GM19023 (cell line): ENCODE measurements around the gene CA9.

Source experiments
- ATAC-seq: cut with Tn5 transposase; IDR thresholded peaks from one replicate; pipeline ENCODE4 v1.9.1; 2021; ENCODE audit warnings: mild to moderate bottlenecking, moderate library complexity; ENCODE audit not compliant: unreplicated experiment

CA9 gene

DNA sequence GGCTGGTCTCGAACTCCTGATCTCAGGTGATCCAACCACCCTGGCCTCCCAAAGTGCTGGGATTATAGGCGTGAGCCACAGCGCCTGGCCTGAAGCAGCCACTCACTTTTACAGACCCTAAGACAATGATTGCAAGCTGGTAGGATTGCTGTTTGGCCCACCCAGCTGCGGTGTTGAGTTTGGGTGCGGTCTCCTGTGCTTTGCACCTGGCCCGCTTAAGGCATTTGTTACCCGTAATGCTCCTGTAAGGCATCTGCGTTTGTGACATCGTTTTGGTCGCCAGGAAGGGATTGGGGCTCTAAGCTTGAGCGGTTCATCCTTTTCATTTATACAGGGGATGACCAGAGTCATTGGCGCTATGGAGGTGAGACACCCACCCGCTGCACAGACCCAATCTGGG lies 1.5 kb downstream of the CA9 start:
- ATAC-seq: no peak

GRCh38 chr9:35675732-35676392 lies 2.1 kb downstream of the CA9 start:
- no peak for ATAC-seq

DNA sequence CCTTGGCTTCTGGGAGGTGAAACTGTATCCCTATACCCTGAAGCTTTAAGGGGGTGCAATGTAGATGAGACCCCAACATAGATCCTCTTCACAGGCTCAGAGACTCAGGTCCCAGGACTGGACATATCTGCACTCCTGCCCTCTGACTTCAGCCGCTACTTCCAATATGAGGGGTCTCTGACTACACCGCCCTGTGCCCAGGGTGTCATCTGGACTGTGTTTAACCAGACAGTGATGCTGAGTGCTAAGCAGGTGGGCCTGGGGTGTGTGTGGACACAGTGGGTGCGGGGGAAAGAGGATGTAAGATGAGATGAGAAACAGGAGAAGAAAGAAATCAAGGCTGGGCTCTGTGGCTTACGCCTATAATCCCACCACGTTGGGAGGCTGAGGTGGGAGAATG lies 5.4 kb downstream of the CA9 start:
- no peak for ATAC-seq

GRCh38 chr9:35679766-35680330 lies 6.1 kb downstream of the CA9 start:
- ATAC-seq: no peak

DNA sequence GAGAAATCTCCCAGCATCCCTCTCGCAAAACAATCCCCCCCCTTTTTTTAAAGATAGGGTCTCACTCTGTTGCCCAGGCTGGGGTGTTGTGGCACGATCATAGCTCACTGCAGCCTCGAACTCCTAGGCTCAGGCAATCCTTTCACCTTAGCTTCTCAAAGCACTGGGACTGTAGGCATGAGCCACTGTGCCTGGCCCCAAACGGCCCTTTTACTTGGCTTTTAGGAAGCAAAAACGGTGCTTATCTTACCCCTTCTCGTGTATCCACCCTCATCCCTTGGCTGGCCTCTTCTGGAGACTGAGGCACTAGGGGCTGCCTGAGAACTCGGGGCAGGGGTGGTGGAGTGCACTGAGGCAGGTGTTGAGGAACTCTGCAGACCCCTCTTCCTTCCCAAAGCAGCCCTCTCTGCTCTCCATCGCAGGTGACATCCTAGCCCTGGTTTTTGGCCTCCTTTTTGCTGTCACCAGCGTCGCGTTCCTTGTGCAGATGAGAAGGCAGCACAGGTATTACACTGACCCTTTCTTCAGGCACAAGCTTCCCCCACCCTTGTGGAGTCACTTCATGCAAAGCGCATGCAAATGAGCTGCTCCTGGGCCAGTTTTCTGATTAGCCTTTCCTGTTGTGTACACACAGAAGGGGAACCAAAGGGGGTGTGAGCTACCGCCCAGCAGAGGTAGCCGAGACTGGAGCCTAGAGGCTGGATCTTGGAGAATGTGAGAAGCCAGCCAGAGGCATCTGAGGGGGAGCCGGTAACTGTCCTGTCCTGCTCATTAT lies 6.8 kb downstream of the CA9 start:
- peak; percentile 71 for ATAC-seq

GRCh38 chr9:35681341-35682002 lies 7.7 kb downstream of the CA9 start:
- no peak for ATAC-seq

DNA sequence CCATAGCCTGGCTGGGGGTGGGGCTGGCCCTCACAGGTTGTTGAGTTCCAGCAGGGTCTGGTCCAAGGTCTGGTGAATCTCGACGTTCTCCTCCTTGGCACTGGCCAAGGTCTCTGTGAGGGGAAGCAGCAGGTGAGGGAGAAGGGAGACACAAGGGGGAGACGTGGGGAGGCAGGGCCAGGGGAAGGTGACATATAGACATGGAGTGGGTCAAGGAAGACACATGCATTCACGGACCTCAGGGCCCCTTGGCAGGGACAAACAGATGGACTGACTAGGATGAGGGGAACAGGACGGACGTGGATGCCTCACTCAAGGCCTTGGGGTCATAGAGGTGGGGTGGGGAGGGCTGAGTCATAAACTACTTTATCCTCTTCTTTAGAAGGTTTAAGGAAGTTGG lies 8.3 kb downstream of the CA9 start:
- ATAC-seq: no peak

DNA sequence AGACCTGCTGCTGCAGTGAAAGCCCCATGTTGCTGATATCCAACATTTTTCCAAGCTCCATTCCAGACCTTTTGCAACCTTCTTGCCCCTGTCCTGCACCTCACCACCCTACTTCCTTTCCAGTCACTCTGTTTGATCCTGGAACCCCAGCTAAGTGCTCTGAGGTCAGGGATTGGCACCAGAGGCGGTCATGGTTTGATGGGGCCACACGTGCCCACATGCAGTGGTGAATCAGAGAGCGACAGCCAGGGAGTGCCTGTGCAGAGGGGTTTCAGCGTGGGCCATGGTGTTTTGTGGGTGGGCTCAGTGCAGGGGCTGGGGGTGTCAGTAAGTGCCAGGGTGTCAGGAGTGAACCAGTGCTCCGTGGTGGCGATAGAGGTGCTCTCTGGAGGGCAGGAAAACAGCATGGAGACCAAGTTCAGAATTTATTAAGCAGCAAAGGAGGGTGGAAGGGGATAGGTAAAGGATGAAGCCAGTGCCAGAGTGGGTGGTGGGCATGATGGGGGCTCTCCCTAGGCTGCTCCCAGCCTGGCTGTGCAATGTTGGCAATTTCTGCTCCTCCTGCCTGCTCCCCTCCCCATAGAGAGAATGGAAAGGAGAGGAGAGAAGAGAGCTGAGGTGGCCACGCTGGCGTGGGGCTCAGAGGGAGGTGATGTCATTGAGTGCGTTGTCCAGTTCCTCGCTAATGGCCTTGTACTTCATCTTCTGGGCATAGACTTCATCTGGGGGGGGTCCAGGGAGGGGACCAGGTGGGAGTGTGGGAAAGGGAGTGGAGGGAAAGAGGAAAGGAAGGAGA lies 9.0 kb downstream of the CA9 start:
- ATAC-seq: no peak

DNA sequence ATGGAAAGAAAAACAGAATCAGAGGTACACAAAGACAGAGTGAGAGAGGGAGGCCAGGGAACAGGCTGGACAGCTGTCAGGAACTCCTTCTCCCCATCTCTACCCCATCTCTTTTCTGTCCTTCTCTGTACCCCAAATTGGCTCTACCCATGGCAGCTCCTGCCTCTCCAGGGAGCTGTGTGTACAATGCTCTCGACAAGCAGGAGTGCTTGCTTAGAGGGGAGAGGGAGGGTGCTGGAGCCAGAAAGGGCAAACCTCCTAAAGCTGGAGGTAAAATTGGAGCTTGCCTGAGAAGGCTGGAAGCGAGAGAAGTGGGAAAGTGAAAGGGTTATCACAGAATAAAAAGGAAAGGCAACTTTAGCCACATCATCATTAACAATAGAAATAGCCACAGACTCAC lies 9.6 kb downstream of the CA9 start:
- no peak for ATAC-seq

DNA sequence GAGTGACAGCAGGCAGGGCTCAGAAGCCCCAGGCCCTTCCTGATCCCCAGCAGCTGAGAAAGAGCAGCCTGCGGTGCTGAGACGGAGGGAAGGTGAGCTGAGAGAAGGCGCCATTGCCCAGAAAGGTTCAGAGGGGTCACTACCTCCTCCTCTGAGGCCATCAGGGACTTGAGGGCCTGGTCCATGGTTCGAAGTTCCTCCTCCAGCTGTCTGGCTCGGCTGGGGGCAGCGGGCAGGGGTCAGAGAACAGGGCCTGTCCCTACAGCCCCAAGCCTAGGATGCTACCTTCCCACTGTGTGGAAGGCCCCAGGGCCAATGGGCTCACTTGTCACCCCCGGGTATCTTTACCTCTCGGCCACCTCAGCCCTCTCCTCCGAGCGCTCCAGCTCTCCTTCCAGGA lies 11.2 kb downstream of the CA9 start:
- ATAC-seq: no peak

DNA sequence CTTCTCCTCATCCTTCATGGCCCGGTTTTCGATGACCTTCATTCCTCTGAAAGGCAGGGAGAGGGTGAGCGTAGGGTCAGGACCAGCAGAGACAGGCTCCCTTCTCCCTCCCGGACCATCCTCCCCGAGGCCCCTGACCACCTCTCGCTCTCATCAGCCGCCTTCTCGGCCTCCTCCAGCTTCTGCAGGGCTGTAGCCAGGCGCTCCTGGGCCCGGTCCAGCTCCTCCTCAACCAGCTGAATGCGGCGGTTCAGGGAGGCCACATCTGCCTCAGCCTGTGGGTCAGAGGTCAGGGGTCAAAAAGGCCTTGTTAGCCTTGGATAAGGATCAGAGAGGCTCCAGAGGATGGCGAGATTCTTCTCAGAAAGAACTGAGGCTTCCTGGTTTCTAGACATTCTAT lies 11.8 kb downstream of the CA9 start:
- ATAC-seq: no peak

DNA sequence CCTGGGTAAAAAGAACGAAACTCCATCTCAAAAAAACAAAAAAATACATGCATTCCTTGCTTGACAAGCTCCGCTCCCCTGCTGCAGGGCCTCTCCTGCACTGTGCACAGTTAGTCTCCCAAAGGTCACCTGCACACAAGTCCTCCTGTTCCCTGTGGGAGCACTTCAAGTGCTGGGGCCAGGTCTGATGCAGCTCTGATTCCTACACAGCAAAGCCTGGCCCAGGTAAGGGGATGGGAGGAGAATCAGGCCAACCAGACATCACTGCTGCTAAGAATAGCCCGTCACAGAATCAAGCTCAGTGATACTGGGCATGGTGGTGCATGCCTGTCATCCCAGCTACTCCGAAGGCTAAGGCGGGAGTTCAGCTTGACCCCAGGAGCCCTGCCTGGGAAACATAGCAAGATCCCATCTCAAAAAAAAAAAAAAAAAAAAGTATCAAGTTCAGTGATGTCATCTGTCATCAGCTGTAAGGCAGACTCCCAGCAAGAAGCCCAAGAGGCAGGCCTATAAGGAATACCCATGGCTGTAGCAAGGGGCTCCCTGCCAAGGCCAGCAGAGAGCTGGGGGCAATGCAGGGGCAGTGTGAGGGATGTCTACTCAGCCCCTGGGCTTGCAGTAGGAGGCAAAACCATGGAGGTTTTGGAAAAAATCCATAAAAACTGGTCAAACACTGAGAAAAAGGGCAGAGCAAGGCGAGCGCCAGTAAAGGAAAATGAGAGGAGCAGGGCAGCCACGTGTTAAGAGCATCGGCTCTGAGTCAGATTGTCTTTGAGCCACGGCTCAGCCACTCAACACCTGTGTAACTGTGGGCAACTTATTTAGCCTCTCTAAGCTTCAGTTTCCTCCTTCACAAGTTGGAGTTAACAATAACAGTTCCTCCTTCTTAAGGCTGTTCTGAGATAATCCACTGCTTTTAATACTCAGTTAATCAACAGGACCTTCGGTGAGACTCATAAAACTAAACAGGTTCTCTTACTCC lies 12.8 kb downstream of the CA9 start:
- no peak for ATAC-seq

GRCh38 chr9:35687306-35687705 lies 13.6 kb downstream of the CA9 start:
- ATAC-seq: no peak

DNA sequence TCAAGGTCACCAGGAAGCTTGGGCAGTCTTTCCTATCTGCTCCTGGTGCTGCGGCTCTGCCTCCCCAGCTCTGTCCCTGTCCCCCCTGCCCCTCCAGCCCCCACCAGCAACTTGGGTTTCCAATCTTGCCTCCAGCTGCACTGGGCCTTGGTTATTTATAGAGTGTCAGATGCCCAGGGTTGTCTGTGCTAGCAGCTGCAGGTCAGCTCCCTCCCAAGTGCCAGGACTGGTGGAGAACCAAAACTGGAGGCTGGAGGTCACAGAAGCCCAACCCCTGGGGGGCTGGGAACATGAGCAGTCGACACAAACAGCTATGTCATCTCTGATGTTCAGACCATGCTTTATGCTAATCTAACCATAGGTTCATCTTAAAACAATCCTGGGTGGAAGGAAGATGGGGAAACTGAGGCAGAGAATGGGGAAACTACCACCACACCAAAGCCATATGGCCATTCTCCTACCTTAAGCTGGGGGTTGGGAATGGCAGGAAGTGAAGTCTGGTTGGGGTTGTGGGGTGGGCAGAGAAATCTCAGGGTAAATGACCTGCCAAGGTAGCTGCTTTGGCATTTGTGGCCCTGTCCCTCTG lies 14.3 kb downstream of the CA9 start:
- ATAC-seq: no peak

DNA sequence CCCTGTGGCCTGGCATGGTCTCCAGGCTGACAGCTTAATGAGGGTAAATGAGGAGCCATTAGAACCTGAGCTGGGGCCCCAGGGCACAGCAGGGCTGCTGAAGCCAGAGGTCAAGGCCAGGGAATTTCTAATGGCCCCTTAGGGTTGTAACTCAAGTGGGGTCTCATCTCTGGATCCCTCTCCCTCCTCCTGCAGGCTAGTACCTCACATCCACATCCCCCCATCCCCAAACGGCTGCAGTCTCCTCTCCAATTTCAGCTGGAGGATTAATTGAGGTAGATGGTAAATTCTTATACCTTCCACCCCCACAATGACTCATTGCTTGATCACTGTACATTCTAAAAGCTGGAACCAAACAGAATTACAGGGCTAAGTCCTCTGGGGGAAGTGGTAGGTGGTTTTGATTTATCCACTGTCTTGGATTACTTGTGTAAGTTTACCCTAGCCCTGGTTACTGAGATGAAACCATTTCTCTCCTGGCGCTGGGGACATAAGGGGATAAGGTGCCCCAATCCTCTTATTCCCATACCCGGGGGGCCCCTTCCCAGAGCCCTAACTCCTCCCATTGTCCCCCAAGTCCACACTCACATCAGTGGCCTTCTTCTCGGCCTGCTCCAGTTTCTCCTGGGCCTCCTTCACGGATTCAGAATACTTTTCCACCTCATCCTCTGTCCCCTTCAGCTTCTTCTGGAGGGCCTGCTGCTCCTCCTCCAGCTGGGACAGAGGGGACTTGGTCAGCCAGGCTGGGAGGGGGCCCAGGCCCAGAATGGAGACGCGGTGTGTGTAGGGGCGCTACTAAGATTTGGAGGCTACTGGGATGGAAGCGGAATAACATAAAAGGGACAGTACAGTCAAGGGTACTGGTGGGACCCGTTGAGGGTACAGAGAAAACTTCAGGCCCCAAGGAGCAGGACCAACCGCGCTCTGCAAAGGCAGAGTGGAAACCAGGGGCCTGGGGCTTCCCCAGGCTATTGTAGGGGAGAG lies 15.1 kb downstream of the CA9 start:
- no peak for ATAC-seq

DNA sequence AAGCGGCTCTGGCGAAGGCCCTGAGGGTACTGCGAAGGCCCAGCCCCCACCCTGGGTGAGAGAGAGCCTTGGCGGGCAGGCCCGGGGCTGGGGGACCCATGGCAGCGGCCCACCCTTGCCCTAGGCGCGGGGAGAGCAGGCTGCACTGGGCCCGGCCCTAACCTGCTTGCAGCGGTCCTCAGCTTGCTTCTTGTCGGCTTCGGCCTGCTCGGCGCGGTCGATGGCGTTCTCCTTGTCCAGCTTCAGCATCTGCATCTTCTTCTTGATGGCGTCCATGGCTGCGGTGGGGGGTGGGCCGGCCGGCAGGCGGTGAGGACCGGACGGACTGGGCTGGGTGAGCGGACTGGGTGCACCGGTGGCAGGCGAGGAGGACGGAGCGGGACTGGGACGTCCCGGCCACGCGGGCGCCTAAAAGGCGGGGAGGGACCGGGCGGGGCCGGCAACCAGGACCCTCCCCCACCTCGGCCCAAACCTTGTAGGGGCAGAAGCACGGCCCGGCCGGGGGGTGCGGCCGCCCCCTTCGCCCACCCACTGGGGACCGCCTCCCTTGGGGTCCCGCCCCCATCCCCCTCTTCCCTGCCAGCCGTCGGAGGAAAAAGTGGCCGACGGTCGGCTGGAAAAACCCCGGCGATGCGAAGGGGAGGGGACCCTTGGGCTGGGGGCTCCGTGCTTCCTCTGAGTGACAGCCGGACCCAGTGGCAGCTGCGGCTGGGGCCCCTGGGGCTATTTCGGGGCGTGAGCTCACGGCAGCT lies 16.0 kb downstream of the CA9 start, which contains the start of gene TPM2:
TPM2 (minus strand) TSS at position 384 of the 752 bp plus-strand sequence; CDS start at position 276, 108 bp downstream.
- no peak for ATAC-seq

DNA sequence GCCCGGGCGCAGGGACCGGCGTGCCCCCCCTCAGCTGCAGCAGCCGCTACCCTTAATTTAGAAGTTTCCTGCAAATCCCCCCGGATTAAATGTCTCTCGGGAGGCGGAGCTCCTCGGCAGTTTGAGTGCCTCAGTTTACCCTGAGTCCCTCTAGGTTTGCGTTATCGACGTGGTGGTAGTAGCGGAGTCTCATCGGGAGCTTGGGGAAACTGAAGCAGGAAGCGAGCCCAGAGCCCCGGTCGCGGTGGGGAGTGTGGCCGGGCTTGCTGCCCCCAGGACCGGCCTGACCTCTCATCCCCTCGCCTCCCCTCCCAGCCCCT lies 16.5 kb downstream of the CA9 start:
- ATAC-seq: no peak
